ENCODE data around the gene DBP.

DBP gene

GRCh38 chr19:48609571-48610108 is 27.5 kb downstream of the DBP start:
- no peak for DNase-seq

- peak; percentile 87 for DNase-seq
These were observed 28.3 kb downstream of the DBP start for GRCh38 chr19:48608798-48609263.

GRCh38 chr19:48607359-48607755 is 29.8 kb downstream of the DBP start:
- no peak for DNase-seq

GRCh38 chr19:48606463-48607358 is 30.5 kb downstream of the DBP start, which contains the start of gene SPACA4:
Gene SPACA4 (plus strand): TSS chr19:48606742. CDS start chr19:48606979, 237 bp downstream.
- DNase-seq, result no peak

GRCh38 chr19:48603850-48604249 is 33.3 kb downstream of the DBP start:
- DNase-seq, result no peak

- DNase-seq, result no peak
These were observed 33.7 kb downstream of the DBP start for GRCh38 chr19:48603449-48603848.

- no peak for DNase-seq
These were observed 34.2 kb downstream of the DBP start for GRCh38 chr19:48603001-48603400.

GRCh38 chr19:48600679-48601417 is 36.3 kb downstream of the DBP start:
- no peak for DNase-seq

- DNase-seq, result no peak
These were observed 38.0 kb downstream of the DBP start for GRCh38 chr19:48598996-48599700.

GRCh38 chr19:48596679-48597465 is 40.3 kb downstream of the DBP start:
- DNase-seq, result peak; percentile 15

- DNase-seq, result no peak
These were observed 40.9 kb downstream of the DBP start for GRCh38 chr19:48596237-48596636.

- DNase-seq, result no peak
These were observed 41.3 kb downstream of the DBP start for GRCh38 chr19:48595833-48596232.

- DNase-seq, result no peak
These were observed 42.0 kb downstream of the DBP start for GRCh38 chr19:48595171-48595570.

GRCh38 chr19:48591021-48591420 is 46.2 kb downstream of the DBP start:
- DNase-seq, result peak; percentile 58

- DNase-seq, result peak; percentile 95
These were observed 48.3 kb downstream of the DBP start for GRCh38 chr19:48588670-48589401.

GRCh38 chr19:48587387-48587786 is 49.8 kb downstream of the DBP start:
- DNase-seq, result no peak

- DNase-seq, result no peak
These were observed 55.0 kb downstream of the DBP start for GRCh38 chr19:48582168-48582567.
